ENCODE results near the gene ZNF787.

DNA sequence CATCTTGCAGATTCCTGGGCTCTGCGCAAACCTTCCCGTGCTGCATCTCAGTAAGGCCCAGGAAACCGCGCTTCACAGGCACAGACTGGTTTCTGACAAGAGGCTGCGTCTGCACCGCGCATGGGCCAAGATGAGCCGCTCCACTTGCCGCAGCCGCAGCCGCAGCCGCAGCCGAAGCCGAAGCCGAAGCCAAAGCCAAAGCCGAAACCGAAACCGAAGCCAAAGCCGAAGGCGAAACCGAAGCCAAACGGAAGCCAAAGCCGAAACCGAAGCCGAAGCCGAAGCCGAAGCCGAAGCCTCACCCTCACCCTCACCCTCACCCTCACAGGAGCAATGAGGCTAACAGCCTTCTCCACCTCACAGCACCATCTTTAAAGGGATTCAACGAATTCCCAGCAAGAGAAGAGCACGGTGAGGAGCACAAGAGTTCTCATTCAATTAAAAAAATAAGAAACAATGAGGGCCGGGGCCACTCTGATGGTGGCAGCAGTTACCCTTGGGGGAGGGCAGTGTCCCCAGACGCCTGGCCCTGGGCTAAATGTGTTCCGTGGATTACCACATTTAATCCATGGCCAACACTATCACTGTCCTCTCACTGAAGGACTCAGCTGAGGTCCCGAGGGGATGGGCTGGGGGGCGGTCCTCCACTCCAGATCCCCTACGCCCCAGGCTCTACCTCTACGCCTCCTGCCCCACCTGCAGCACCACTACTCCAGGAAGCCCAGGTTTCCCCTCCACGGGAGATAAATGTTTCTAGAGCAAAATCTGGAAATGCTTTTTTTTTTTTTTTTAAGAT lies 29.1 kb downstream of the ZNF787 start:
- TF ChIP-seq, protein P1, sequence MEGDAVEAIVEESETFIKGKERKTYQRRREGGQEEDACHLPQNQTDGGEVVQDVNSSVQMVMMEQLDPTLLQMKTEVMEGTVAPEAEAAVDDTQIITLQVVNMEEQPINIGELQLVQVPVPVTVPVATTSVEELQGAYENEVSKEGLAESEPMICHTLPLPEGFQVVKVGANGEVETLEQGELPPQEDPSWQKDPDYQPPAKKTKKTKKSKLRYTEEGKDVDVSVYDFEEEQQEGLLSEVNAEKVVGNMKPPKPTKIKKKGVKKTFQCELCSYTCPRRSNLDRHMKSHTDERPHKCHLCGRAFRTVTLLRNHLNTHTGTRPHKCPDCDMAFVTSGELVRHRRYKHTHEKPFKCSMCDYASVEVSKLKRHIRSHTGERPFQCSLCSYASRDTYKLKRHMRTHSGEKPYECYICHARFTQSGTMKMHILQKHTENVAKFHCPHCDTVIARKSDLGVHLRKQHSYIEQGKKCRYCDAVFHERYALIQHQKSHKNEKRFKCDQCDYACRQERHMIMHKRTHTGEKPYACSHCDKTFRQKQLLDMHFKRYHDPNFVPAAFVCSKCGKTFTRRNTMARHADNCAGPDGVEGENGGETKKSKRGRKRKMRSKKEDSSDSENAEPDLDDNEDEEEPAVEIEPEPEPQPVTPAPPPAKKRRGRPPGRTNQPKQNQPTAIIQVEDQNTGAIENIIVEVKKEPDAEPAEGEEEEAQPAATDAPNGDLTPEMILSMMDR (IDR thresholded peaks at IDR 0.05): no peak
- no peak for TF ChIP-seq POLR2A (IDR thresholded peaks at IDR 0.05)

Measured in thyroid gland (tissue), 4 donors.